A549 (cell line): Measurements from ENCODE around the gene RGS6.

ENCODE experiments used
- BCL3 ChIP-seq: fragments of >200 bp; sonication (Bioruptor Twin); formaldehyde crosslinking; IDR thresholded peaks from 3 replicates; pipeline ENCODE4 v1.6.1; 2016
- CHD4 ChIP-seq: fragments of 200-600 bp; sonication (generic); IDR thresholded peaks from 2 replicates; pipeline ENCODE4 v1.6.1; 2016; ENCODE audit warnings: antibody characterized with exemption, mild to moderate bottlenecking, borderline replicate concordance
- CTCF ChIP-seq: fragments of >200 bp; sonication (Bioruptor Twin); formaldehyde crosslinking; IDR thresholded peaks from 3 replicates; pipeline ENCODE4 v1.5.1; 2016
- ESRRA ChIP-seq: fragments of 150-350 bp; IDR thresholded peaks from 2 replicates; pipeline ENCODE4 v1.6.1; 2014; ENCODE audit warnings: mild to moderate bottlenecking, low read length, borderline replicate concordance
- HMGXB4 ChIP-seq: fragments of 250-450 bp; sonication (Bioruptor Pico); IDR thresholded peaks from 2 replicates; pipeline ENCODE4 v1.5.0; 2021; ENCODE audit warnings: mild to moderate bottlenecking, moderate library complexity, borderline replicate concordance
- KDM1A ChIP-seq: fragments of 200-600 bp; sonication (generic); IDR thresholded peaks from 2 replicates; pipeline ENCODE4 v1.6.1; 2016; ENCODE audit warnings: low read depth, mild to moderate bottlenecking
- MAFK ChIP-seq: fragments of 450-650 bp; IDR thresholded peaks from 2 replicates; pipeline ENCODE4 v1.6.1; 2014; ENCODE audit not compliant: partially characterized antibody
- MAX ChIP-seq: IDR thresholded peaks from 2 replicates; pipeline ENCODE4 v1.6.1; 2012
- POLR2A ChIP-seq: IDR thresholded peaks from 2 replicates; pipeline ENCODE4 v1.6.1; 2012; ENCODE audit warnings: mild to moderate bottlenecking, low read length
- REST ChIP-seq: fragments of 200-600 bp; sonication (generic); IDR thresholded peaks from 2 replicates; pipeline ENCODE4 v1.6.1; 2016; ENCODE audit warnings: antibody characterized with exemption, mild to moderate bottlenecking, moderate library complexity
- RNF2 ChIP-seq: fragments of 200-600 bp; sonication (generic); IDR thresholded peaks from 2 replicates; pipeline ENCODE4 v1.6.1; 2016; ENCODE audit warnings: low read depth, mild to moderate bottlenecking, antibody characterized with exemption, moderate library complexity, borderline replicate concordance

- TF ChIP-seq POLR2A (no peak), CHD4 (no peak), MAX (no peak), BCL3 (no peak), ESRRA (no peak), HMGXB4 (CRISPR knock-in tag) (no peak), REST (no peak), CTCF (no peak), KDM1A (no peak), RNF2 (no peak), MAFK (no peak)
These were observed 351.9 kb downstream of the RGS6 start for GRCh38 chr14:72284176-72284575.
